HEK293T (cell line): ENCODE data around the gene PTGR3.

Experiments
- CTCF ChIA-PET: fragments of 350-600 bp; formaldehyde crosslinking; extraction: SDS; loops from one replicate; lab custom pipeline; 2021; ENCODE audit warnings: antibody characterized with exemption, inconsistent platforms; lab: Yijun Ruan, JAX
- POLR2A ChIA-PET: fragments of 350-600 bp; formaldehyde crosslinking; extraction: SDS; loops from one replicate; lab custom pipeline; 2020; ENCODE audit warnings: antibody characterized with exemption, inconsistent platforms; lab: Yijun Ruan, JAX
- DNase-seq: peaks from one replicate; pipeline ENCODE4 v3.0.0; 2012; ENCODE audit warnings: mixed read lengths; ENCODE audit errors: extremely low spot score
- ARNT ChIP-seq: fragments of 450-650 bp; IDR thresholded peaks from 2 replicates; pipeline ENCODE4 v1.6.1; 2017; ENCODE audit warnings: mild to moderate bottlenecking
- BHLHE40 ChIP-seq: fragments of 450-650 bp; IDR thresholded peaks from 2 replicates; pipeline ENCODE4 v1.6.1; 2016; ENCODE audit warnings: mild to moderate bottlenecking, moderate library complexity, borderline replicate concordance
- CTBP1 ChIP-seq: fragments of 450-650 bp; IDR thresholded peaks from 2 replicates; pipeline ENCODE4 v1.6.1; 2016; ENCODE audit warnings: borderline replicate concordance
- ELF4 ChIP-seq: fragments of 450-650 bp; IDR thresholded peaks from 2 replicates; pipeline ENCODE4 v1.6.1; 2017; ENCODE audit warnings: antibody characterized with exemption
- FOXA1 ChIP-seq: fragments of 450-650 bp; IDR thresholded peaks from 2 replicates; pipeline ENCODE4 v1.6.1; 2016; ENCODE audit warnings: mild to moderate bottlenecking
- FOXK2 ChIP-seq: fragments of 450-650 bp; IDR thresholded peaks from 2 replicates; pipeline ENCODE4 v1.6.1; 2016; ENCODE audit warnings: mild to moderate bottlenecking
- FOXM1 ChIP-seq: fragments of 450-650 bp; IDR thresholded peaks from 2 replicates; pipeline ENCODE4 v1.6.1; 2017; ENCODE audit warnings: mild to moderate bottlenecking, borderline replicate concordance
- HDGF ChIP-seq: fragments of 450-650 bp; IDR thresholded peaks from 2 replicates; pipeline ENCODE4 v1.6.1; 2017; ENCODE audit warnings: antibody characterized with exemption, borderline replicate concordance
- L3MBTL2 ChIP-seq: fragments of 450-650 bp; conservative IDR thresholded peaks from 2 replicates; pipeline ENCODE4 v1.6.1; 2016; ENCODE audit warnings: mild to moderate bottlenecking
- LEF1 ChIP-seq: fragments of 450-650 bp; IDR thresholded peaks from 2 replicates; pipeline ENCODE4 v1.6.1; 2017; ENCODE audit warnings: mild to moderate bottlenecking, borderline replicate concordance
- NFRKB ChIP-seq: fragments of 450-650 bp; IDR thresholded peaks from 2 replicates; pipeline ENCODE4 v1.6.1; 2016; ENCODE audit warnings: mild to moderate bottlenecking, moderate library complexity
- SP1 ChIP-seq: fragments of 450-650 bp; IDR thresholded peaks from 2 replicates; pipeline ENCODE4 v1.6.1; 2017
- SUZ12 ChIP-seq: fragments of 450-650 bp; IDR thresholded peaks from 2 replicates; pipeline ENCODE4 v1.6.1; 2016; ENCODE audit warnings: mild to moderate bottlenecking
- TARDBP ChIP-seq: fragments of 450-650 bp; IDR thresholded peaks from 2 replicates; pipeline ENCODE4 v1.6.1; 2016
- ZNF384 ChIP-seq: fragments of 450-650 bp; IDR thresholded peaks from 2 replicates; pipeline ENCODE4 v1.6.1; 2016
- TF ChIP-seq, protein P1 (sequence below): fragments of 450-650 bp; IDR thresholded peaks from 2 replicates; pipeline ENCODE4 v1.6.1; 2016

PTGR3 gene

DNA sequence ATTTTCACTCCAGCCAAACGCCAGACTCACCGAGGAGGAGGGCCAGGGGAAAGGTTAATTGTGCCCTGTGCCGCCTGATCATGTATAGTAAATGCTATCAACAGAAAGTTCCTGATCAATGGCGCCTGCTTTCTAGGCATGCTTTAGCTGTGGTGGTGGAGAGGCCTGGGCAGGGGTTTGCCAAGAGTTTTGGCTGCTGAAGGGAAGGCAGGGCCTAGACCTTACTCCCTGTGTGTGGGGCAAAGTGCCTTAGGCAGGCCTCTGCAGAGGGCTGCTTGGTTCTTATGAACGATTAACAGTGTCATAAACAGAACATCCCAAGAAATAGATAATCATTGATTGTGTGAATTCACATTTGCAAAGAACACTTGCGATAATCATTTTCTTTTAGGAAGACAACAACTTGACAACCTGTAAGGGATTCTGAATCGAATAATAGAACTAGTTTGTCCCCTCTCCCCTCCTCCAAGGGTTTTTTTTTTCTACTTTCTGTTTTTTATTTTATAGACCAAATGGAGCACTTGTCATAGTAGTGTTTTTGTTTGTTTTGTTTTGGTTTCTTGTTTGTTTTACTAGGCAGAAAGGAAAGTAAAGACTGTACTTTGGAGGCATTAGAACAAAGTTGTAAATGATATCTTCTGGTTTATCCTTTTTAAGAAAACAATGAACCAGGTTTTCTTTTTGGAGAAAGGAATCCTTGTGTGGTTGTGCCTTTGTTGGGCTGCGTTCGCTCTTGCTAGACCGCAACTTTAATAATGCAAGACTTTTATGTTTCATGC lies 8.2 kb upstream of the PTGR3 start:
- CTCF ChIA-PET = no interaction called here

DNA sequence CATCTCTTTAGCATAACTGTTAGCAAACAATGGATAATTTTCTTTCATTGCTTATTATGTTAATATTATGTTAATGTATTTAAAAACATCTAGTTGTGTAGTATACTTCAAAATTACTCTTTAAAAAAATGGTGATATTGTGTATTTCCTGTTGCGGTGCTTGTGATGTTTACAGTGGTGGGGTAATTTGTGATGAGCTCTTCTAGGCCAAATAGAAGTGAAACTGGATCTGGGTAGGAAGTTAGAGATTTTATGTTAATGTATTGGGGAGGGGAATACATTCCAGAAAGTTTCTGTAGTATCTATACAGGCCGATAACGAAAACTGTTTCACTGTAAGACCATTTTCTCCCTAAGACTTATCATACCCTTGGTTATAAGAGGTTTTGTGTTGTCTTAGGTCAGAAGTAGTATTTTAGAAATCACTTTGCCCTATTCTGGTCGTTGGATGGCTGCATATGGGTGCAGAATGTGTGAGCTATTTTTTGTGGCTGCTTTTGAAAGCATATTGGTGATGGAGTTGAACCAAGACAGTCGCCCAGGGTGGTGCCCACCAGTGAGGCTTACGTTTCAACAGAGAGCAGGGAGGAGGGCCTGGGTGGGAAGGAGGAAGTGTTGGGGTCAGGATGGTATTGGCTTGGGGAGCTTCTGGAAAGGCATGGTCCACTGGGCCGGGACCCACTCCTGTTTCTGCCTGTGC lies 7.4 kb upstream of the PTGR3 start:
- TF ChIP-seq LEF1 (no peak), SUZ12 (no peak), TARDBP (no peak), HDGF (no peak), BHLHE40 (no peak), FOXA1 (no peak), FOXM1 (no peak), ARNT (no peak), SP1 (no peak), CTBP1 (no peak), ELF4 (no peak), L3MBTL2 (no peak)
- TF ChIP-seq, protein P1, sequence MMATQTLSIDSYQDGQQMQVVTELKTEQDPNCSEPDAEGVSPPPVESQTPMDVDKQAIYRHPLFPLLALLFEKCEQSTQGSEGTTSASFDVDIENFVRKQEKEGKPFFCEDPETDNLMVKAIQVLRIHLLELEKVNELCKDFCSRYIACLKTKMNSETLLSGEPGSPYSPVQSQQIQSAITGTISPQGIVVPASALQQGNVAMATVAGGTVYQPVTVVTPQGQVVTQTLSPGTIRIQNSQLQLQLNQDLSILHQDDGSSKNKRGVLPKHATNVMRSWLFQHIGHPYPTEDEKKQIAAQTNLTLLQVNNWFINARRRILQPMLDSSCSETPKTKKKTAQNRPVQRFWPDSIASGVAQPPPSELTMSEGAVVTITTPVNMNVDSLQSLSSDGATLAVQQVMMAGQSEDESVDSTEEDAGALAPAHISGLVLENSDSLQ = no peak
- POLR2A ChIA-PET = no interaction called here
- no peak for DNase-seq
- CTCF ChIA-PET = no interaction called here

More for the DNA sequence above, 8.2 kb upstream of the PTGR3 start:
- no peak for DNase-seq
- POLR2A ChIA-PET = no interaction called here
- TF ChIP-seq L3MBTL2 = no peak
- TF ChIP-seq FOXM1 = no peak
- no peak for TF ChIP-seq CTBP1
- no peak for TF ChIP-seq TARDBP
- TF ChIP-seq FOXK2 = no peak
- TF ChIP-seq LEF1 = no peak
- no peak for TF ChIP-seq HDGF
- no peak for TF ChIP-seq ELF4
- no peak for TF ChIP-seq NFRKB

GRCh38 chr18:75215663-75216062 lies 6.7 kb upstream of the PTGR3 start:
- ChIA-PET CTCF (no interaction called here), POLR2A (interaction anchor here (0.7 kb wide), 1 partner anchor 31 kb away, joined by 4 read pairs; no protein-coding TSS in a partner anchor)
- TF ChIP-seq SUZ12 (no peak), FOXA1 (no peak), FOXM1 (no peak), FOXK2 (no peak), ZNF384 (no peak), L3MBTL2 (no peak), HDGF (no peak), NFRKB (no peak), ARNT (no peak)
- TF ChIP-seq, protein P1 = no peak
- no peak for DNase-seq

DNA sequence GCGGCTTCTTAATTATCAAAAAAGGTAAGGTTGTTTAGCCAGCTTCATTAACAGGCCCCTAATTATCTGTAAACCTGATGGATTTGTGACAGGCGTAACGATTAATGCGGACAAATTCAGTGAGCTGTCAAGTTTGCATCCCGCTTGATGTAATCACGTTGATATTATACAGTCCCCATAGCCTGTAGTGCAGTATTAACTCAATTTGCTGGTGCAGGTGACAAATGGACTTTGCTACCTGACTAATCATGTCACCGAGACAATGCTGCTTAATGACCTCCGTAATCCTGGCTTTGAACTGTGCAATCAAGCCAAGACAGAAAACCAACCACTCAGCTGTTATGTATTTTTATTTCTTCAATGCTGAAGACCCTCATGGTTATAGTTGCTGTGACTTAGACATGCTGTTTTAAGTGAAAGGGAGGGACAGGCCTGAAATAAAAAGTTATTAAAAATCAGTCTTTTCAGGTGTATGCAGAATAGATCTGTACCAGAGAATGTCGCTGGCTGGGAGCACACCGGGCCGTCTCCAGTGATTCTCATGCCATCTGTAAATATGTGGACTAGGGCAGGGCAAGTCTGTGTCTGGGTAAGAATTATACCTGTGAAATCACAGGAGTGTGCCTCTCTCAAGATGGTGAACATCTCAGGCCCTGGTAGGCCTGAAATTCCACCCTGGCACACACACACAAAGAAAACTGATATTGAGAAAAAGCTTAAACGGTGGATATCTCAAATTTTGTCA lies 6.0 kb upstream of the PTGR3 start:
- ChIA-PET POLR2A (interaction anchor here (0.7 to 0.8 kb wide), 2 partner anchors 32 to 46 kb away, joined by 3 to 4 read pairs; no protein-coding TSS in a partner anchor), CTCF (no interaction called here)
- TF ChIP-seq ELF4 (no peak), FOXA1 (no peak), ZNF384 (no peak), HDGF (no peak), TARDBP (no peak), FOXK2 (no peak), L3MBTL2 (no peak), LEF1 (no peak), BHLHE40 (no peak), CTBP1 (no peak), NFRKB (no peak), FOXM1 (no peak), ARNT (no peak), SP1 (no peak), SUZ12 (no peak)
- TF ChIP-seq, protein P1 = no peak
- DNase-seq = no peak

- ChIA-PET CTCF (no interaction called here), POLR2A (no interaction called here)
- no peak for DNase-seq
- no peak for TF ChIP-seq BHLHE40
- TF ChIP-seq, protein P1 = no peak
- TF ChIP-seq ELF4 = no peak
- TF ChIP-seq HDGF = no peak
- TF ChIP-seq NFRKB = no peak
- no peak for TF ChIP-seq TARDBP
- TF ChIP-seq ARNT = no peak
- no peak for TF ChIP-seq FOXK2
- TF ChIP-seq FOXA1 = no peak
- no peak for TF ChIP-seq SUZ12
- TF ChIP-seq SP1 = no peak
- TF ChIP-seq L3MBTL2 = no peak
- TF ChIP-seq CTBP1 = no peak
- no peak for TF ChIP-seq LEF1
- no peak for TF ChIP-seq ZNF384
- no peak for TF ChIP-seq FOXM1
These were observed 5.4 kb upstream of the PTGR3 start for GRCh38 chr18:75214332-75214690.
